ENCODE measurements around the gene IL12RB2.

DNA sequence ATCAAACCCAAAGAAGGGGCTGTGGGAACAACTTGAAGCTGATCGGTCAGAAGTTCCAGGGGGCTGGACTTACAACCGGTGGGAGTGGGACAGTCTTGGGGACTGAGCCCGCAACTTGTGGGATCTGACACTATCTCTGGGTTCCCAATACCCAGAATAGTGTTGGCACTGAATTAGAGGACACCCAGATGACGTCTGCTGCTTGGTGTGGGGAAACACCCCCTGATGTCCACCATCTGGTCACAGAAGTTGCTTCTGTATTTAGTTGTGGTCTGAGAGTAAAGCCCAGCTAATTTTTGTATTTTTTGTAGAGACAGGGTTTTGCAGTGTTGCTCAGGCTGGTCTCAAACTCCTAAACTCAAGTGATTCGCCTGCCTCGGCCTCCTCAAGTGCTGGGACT, 93.8 kb downstream of the IL12RB2 start:
- TF ChIP-seq REST (tag by site-specific recombination; IDR thresholded peaks at IDR 0.05) = no peak
- TF ChIP-seq, protein P1, sequence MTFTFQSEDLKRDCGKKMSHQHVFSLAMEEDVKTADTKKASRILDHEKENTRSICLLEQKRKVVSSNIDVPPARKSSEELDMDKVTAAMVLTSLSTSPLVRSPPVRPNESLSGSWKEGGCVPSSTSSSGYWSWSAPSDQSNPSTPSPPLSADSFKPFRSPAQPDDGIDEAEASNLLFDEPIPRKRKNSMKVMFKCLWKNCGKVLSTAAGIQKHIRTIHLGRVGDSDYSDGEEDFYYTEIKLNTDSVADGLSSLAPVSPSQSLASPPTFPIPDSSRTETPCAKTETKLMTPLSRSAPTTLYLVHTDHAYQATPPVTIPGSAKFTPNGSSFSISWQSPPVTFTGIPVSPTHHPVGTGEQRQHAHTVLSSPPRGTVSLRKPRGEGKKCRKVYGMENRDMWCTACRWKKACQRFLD (tag by site-specific recombination; IDR thresholded peaks at IDR 0.05) = no peak

Data from HEK293 (cell line).